GM18502 (cell line): Measurements from ENCODE around the gene MTX3.

Experiments
- ATAC-seq: cut with Tn5 transposase; IDR thresholded peaks from one replicate; pipeline ENCODE4 v1.9.1; 2021; ENCODE audit warnings: mild to moderate bottlenecking; ENCODE audit not compliant: unreplicated experiment, poor library complexity

The MTX3 gene

DNA sequence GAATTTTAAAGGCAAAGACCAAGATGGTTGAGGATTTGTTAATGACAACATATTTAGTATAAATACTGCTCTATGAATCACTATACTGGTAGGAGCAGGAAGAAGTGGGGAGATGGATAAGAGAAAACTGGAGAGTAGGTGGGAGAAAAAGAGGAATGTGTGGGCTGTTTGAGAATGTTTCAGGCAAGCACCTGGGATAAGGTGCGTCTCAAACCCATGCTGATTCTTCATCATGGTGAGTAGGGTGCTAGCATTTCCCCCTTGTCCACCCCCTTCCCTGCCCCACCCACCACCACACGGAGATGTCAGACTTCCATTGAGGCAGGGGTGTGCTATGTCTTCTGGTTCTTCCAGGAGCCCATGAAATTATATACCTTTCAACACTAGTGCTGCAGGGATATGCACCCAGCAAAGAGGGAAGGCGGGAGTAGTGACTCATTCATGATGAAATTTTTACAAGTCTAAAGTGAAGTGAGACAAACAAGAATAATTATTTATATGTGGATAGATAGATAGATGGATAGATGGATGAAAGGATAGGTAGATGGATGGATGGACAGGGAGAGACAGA lies 54.3 kb downstream of the MTX3 start:
- ATAC-seq, result no peak

DNA sequence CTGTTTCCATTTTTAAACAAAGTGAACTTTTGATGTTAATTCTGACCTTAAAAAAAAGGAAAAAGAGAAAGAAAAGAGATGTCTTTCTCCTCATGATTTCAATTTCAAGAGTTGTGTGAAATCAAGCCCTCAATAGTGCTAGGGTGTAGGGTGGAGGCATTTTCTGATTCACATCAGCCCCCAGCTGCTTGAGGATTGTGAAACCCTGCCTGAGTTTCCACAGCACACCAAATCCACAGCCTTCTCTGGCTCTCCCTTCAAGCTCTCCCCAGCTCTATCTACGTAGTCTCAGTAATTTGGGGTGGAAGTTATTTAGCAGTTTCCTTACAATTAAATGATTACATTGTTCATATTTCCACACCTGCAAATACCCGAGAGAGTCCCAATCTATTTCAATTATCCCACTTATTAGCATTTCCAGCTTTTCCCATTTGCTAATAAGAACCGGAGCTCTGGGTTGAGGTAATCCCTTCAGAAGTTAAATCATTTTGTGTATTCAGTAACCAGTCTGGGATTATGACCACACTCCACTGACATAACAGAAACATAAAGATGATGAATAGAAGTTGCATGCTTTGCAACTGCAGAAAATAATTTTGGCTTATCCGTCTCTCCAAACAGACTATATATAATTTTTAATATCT lies 54.9 kb downstream of the MTX3 start:
- no peak for ATAC-seq

DNA sequence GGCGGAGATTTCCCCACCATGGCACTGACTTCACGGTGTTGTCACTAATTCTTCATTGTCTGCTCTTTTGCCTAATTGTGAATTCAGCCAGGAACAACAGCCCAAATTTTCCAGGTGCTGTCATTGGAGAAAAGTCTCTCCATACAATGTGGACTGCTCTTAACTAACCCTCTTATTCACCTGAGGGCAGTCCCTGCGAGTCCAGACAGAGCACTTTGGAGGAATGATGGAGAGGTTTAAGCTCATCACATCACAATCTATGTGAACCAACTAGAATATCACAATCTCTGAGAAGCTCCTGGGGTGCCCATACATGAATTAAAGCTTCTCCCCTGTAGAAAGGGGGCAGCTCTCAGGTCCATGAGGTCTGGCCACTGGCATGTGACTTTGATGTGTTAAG lies 56.4 kb downstream of the MTX3 start:
- ATAC-seq, result no peak

DNA sequence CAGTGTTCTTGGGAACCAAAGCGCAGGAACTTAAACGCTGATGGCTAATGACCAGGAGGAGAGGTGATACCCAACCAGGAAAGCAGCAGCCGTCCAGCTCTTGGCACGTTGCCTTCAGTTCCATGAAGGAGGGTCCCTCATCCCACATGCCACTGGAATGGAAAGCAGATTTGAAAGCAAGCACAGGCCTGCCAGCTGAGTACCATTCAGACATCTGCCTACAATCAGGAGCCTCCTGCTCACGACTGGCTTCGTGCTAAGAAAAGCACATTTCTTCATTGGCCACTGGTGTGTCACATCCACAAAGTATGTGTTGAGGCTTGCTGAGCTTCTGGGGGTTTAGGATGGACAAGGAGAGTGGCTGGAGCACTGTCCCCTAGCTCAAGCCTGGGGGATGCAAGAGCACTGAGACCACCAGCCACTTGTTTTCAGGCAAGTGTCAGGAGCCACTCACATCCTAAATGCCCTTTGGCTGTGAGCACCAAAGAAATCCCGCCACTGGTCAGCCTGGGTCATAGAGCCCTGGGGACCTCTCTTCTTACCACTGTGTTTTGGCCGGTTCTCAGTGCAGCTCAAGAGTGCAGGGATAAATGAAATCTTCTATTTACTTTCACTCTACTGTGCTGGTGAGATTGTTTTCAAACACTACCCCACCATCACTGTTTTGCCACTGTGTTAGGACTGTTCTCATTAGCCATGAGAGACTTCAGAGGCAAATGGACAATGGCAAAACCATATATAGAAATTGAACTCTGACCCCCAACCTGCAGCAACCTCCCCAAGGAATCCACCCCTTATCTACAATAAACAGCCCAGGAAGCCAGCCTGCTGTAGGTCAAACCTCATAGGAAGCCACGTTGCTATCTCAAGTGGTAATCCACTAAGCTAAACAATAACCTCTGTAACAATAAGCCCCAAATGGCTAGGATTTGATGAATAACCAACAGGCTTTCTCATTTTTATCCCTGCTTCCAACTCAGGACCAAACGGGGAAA lies 58.3 kb downstream of the MTX3 start:
- no peak for ATAC-seq

DNA sequence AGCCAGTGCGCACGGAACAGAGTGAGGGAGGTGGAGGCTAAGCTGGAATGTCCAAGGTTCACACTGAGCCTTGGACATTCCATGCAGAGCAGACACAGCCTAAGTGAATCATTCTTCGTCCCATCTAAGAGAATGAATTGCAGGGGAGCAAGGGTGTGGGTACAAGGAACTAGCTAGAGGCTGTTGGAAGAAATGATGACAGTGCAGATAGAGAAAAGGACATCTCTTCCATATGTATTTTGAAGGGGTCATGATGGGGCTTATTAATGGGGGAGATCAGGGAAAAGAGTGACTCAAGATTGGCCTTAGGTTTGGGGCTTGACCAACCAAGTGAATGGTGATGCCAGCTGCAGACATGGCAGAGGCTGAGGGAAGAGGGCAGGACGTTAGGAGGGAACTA lies 59.2 kb downstream of the MTX3 start:
- ATAC-seq, result no peak

DNA sequence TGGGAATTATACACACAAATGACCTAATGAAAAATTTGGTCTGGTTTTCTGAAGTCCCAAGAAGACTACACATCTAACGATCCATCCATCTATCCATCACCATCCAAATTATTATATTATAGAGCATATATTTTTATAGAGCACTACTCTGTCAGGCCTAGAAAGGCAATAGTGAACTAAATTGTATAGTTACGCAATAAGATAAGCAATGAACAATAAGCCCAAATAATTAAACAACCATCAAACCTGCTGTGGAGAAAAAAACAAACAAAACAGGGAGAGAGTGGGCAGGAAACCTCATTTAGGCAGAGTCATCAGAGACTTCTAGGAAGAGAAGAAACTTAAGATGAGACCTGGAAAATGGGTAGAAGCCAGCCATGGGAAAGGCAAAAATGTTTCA lies 59.7 kb downstream of the MTX3 start:
- ATAC-seq, result no peak

DNA sequence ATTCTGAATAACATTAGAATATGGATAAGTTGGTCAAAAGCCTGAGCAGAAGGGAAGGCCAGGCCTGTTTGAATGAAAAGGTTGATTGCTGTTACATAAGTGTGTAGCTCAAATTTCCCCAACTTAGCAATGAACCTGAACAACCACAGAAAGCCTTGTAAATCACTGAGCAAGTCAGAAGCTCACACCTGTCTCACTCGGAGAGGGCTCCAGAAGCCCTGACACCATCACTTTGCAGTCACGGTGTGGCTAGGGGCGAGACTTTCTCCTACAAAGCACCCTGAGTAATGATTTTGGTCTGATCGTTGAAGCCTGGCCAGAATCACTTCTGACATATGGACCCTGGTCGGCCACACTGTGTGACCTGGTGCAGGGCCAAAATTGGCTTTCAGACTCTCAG lies 62.0 kb downstream of the MTX3 start:
- no peak for ATAC-seq
